Body of pancreas (tissue), 4 donors: Measurements from ENCODE around the gene RAF1. TPM values are rescaled to one million over a fixed set of nuclear protein-coding genes. Genes with fewer than 3 reads are reported as not detected.

Experiments
- ATAC-seq: fragments of 150-250 bp; one replicate; pipeline ENCODE4 v1.9.1; 2016
- DNase-seq, 4 donors: peaks; one replicate each; pipeline ENCODE4 v3.0.0-alpha.2; 2019
- H3K27ac ChIP-seq, 4 donors: fragments of 200-600 bp; sonication (generic); 1 replicate in 3 of 4; 2 replicates in 1 of 4; pipeline versions ENCODE4 v1.5.1 to v1.6.1; 2016 to 2019; ENCODE audit warnings: mild to moderate bottlenecking in 1 of 4, mixed read lengths in 1 of 4, moderate library complexity in 1 of 4
- H3K27me3 ChIP-seq, 2 donors: fragments of 200-600 bp; sonication (generic); one replicate each; pipeline ENCODE4 v1.6.0; 2016; ENCODE audit warnings: mild to moderate bottlenecking in 1 of 2
- H3K36me3 ChIP-seq, 2 donors: fragments of 200-600 bp; sonication (generic); replicated peaks in 1 of 2; 2 replicates each; pipeline ENCODE4 v1.5.1; 2016; ENCODE audit warnings: low read depth in 2 of 2; ENCODE audit not compliant: insufficient read depth in 1 of 2
- H3K4me1 ChIP-seq: fragments of 200-600 bp; sonication (generic); one replicate; pipeline ENCODE4 v1.6.0; 2016
- H3K4me3 ChIP-seq, 2 donors: fragments of 200-600 bp; sonication (generic); 1 replicate in 1 of 2; 2 replicates in 1 of 2; pipeline ENCODE4 v1.5.1; 2016 to 2019
- H3K9me3 ChIP-seq, 3 donors: fragments of 200-600 bp; sonication (generic); 1 replicate in 2 of 3; 2 replicates in 1 of 3; pipeline ENCODE4 v1.5.1; 2016
- CTCF ChIP-seq, 7 experiments: fragments of 450-650 bp in 4 of 7; fragments of 200-600 bp in 3 of 7; sonication (generic) in 3 of 7; IDR thresholded peaks; one replicate each; pipeline ENCODE4 v1.5.1; 2016 to 2019; ENCODE audit warnings: antibody characterized with exemption in 7 of 7
- POLR2A ChIP-seq, 3 donors: fragments of 450-650 bp; IDR thresholded peaks; one replicate each; pipeline ENCODE4 v1.6.1; 2016; ENCODE audit warnings: antibody characterized with exemption in 3 of 3, mild to moderate bottlenecking in 2 of 3
- whole genome bisulfite sequencing, 2 donors: methylation state at CpG; one replicate each; pipeline ENCODE4 v1.1.5; 2017; 5-methylcytosine and 5-hydroxymethylcytosine counted together
- intact Hi-C: fragments of 100-400 bp; cut with DNase I; formaldehyde crosslinking; loops from one replicate; pipeline ENCODE4 v1.15.1; 2023
- total RNA-seq, 2 donors: library from RNA; depleted of rRNA; stranded (reverse); fragments of >200 nt; gene quantifications; one replicate each; pipeline ENCODE4 v1.1.0, GENCODE V29; 2016

RAF1 gene
- total RNA-seq: 10 to 100 TPM; 52.1 to 53.7 TPM

GRCh38 chr3:12663936-12664908 is at the start of gene RAF1:
Gene RAF1, minus strand, starts transcription at chr3:12664117. Its CDS starts 45,396 bp downstream, at chr3:12618721.
- H3K36me3 ChIP-seq: no peaks in the 10 kb centered on the region
- no peaks in the 10 kb centered on the region for H3K27me3 ChIP-seq
- TF ChIP-seq POLR2A (IDR thresholded peaks at IDR 0.05) (peak; percentile 76 to 96 (median 92)), CTCF (IDR thresholded peaks at IDR 0.05) (peak in 3 of 7 experiments; percentile 14 to 25 (median 22))
- peaks cover 34% of the 10 kb centered on the region for H3K4me1 ChIP-seq
- H3K27ac ChIP-seq: peak within 1 kb of the TSS; percentile 97 to 100 (median 99)
- intact Hi-C loops: no loop called here
- ATAC-seq: peak; percentile 97
- no peaks in the 10 kb centered on the region for H3K9me3 ChIP-seq
- H3K4me3 ChIP-seq: peak within 1 kb of the TSS; percentile 99 to 100
- whole genome bisulfite sequencing, 2 donors: 0 to 2% methylated on average over 11 to 62 of the region's 62 CpGs
- DNase-seq: peak; percentile 99

GRCh38 chr3:12710062-12710461 is 46.1 kb upstream of the RAF1 start:
- WGBS, 2 donors: 35 to 79% methylated on average over 2 to 4 of the region's 4 CpGs
- Histone ChIP-seq H3K27ac (no peak overlapping the region), H3K36me3 (no peaks in the 10 kb centered on the region), H3K9me3 (no peaks in the 10 kb centered on the region), H3K4me1 (no peaks in the 10 kb centered on the region), H3K27me3 (no peaks in the 10 kb centered on the region), H3K4me3 (no peak overlapping the region)
- TF ChIP-seq CTCF (IDR thresholded peaks at IDR 0.05): no peak
- TF ChIP-seq POLR2A (IDR thresholded peaks at IDR 0.05): no peak
- ATAC-seq (no peak), DNase-seq (no peak)
- intact Hi-C loops: no loop called here

GRCh38 chr3:12709334-12709733 is 45.4 kb upstream of the RAF1 start:
- Histone ChIP-seq H3K27ac (no peak overlapping the region), H3K4me3 (no peak overlapping the region), H3K9me3 (no peaks in the 10 kb centered on the region), H3K27me3 (no peaks in the 10 kb centered on the region), H3K36me3 (no peaks in the 10 kb centered on the region), H3K4me1 (no peaks in the 10 kb centered on the region)
- DNase-seq (no peak), ATAC-seq (no peak)
- WGBS, 2 donors: 71 to 86% methylated on average over 3 of the region's 3 CpGs
- TF ChIP-seq POLR2A (IDR thresholded peaks at IDR 0.05): no peak
- TF ChIP-seq CTCF (IDR thresholded peaks at IDR 0.05): no peak
- intact Hi-C loops: no loop called here

GRCh38 chr3:12708584-12709192 is 44.8 kb upstream of the RAF1 start:
- no peak for ATAC-seq

More at GRCh38 chr3:12708584-12709192, 44.8 kb upstream of the RAF1 start:
- DNase-seq: peak in 3 of 4 donors; percentile 9 to 25 (median 14)
- Histone ChIP-seq H3K27me3 (no peaks in the 10 kb centered on the region), H3K27ac (no peak overlapping the region), H3K36me3 (no peaks in the 10 kb centered on the region), H3K4me3 (no peak overlapping the region), H3K4me1 (no peaks in the 10 kb centered on the region), H3K9me3 (no peaks in the 10 kb centered on the region)
- TF ChIP-seq POLR2A (IDR thresholded peaks at IDR 0.05): no peak
- TF ChIP-seq CTCF (IDR thresholded peaks at IDR 0.05): no peak
- intact Hi-C loops: no loop called here
- 51 to 60% methylated on average over 6 of the region's 6 CpGs for WGBS, 2 donors
